Breast epithelium (tissue), 3 donors: ENCODE data around the gene CHCHD6.

Source experiments
- POLR2A ChIP-seq: fragments of 450-650 bp; IDR thresholded peaks from one replicate; pipeline ENCODE4 v1.6.1; 2016; ENCODE audit warnings: antibody characterized with exemption, mild to moderate bottlenecking, moderate library complexity
- POLR2AphosphoS5 ChIP-seq, 3 donors: sonication (generic); formaldehyde crosslinking; IDR thresholded peaks; one replicate each; pipeline ENCODE4 v1.6.1; 2017; ENCODE audit warnings: antibody characterized with exemption in 3 of 3
- TF ChIP-seq, protein P1 (sequence below), 3 donors: fragments of 450-650 bp; IDR thresholded peaks; one replicate each; pipeline ENCODE4 v1.5.1; 2016 to 2017; ENCODE audit warnings: antibody characterized with exemption in 3 of 3, mild to moderate bottlenecking in 3 of 3, moderate library complexity in 3 of 3

DNA sequence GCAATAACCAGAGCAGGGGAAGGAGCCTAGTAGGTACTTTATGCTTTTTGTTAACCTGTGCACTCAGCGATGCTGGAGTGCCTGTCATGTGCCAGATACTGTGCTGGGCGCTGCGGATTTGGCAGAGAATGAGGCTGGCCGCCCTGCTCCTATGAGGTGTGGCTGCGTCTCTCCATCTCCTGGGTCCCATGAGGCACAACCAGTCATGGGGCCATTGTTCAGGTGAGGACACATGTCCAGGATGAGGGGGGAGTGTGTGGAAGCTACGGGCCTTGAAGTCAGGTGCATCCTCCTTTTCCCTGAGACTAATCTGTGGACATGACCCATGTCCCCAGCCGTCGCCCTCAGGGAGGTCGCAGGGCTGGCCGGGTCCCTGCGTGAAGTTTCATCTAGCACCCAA lies 48.2 kb upstream of the CHCHD6 start:
- TF ChIP-seq, protein P1, sequence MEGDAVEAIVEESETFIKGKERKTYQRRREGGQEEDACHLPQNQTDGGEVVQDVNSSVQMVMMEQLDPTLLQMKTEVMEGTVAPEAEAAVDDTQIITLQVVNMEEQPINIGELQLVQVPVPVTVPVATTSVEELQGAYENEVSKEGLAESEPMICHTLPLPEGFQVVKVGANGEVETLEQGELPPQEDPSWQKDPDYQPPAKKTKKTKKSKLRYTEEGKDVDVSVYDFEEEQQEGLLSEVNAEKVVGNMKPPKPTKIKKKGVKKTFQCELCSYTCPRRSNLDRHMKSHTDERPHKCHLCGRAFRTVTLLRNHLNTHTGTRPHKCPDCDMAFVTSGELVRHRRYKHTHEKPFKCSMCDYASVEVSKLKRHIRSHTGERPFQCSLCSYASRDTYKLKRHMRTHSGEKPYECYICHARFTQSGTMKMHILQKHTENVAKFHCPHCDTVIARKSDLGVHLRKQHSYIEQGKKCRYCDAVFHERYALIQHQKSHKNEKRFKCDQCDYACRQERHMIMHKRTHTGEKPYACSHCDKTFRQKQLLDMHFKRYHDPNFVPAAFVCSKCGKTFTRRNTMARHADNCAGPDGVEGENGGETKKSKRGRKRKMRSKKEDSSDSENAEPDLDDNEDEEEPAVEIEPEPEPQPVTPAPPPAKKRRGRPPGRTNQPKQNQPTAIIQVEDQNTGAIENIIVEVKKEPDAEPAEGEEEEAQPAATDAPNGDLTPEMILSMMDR (IDR thresholded peaks at IDR 0.05): no peak
- no peak for TF ChIP-seq POLR2AphosphoS5 (IDR thresholded peaks at IDR 0.05)
- TF ChIP-seq POLR2A: no peak
